GM19468 (cell line): Measurements from ENCODE around the gene SLC38A3.

ENCODE experiments used
- ATAC-seq: cut with Tn5 transposase; IDR thresholded peaks from one replicate; pipeline ENCODE4 v1.9.1; 2021; ENCODE audit warnings: mild to moderate bottlenecking, moderate library complexity, moderate number of reproducible peaks; ENCODE audit not compliant: unreplicated experiment; ENCODE audit errors: extremely low read depth

SLC38A3 gene

GRCh38 chr3:50190936-50191660 lies 14.0 kb upstream of the SLC38A3 start, which contains the start of gene GNAT1:
Gene GNAT1, plus strand, starts transcription at chr3:50191610. Its CDS starts 116 bp downstream, at chr3:50191726.
- no peak for ATAC-seq

- no peak for ATAC-seq
Observed at GRCh38 chr3:50192124-50192523, 12.9 kb upstream of the SLC38A3 start.

DNA sequence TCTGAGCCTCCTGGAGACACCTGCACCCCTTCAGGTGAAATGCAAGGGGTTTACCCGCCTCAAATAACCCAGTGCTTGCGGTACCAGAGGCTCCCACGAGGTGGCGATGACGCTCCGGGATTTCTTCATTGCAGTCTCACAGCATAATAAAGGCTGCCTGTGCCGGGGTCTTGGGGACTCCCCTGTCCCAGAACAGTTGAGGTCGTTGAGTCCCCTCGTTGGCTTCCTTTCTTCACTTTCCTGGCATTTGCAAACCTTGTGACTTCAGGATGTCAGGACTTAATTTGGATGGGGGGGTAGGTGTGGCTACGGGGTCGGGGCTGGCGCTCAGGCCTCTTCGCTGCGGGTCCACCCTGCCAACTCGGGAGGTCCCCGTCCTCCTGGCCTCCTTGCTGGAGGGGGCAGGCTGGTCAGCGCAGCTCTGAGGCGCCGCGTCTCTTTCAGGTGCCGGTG lies 12.4 kb upstream of the SLC38A3 start:
- no peak for ATAC-seq

DNA sequence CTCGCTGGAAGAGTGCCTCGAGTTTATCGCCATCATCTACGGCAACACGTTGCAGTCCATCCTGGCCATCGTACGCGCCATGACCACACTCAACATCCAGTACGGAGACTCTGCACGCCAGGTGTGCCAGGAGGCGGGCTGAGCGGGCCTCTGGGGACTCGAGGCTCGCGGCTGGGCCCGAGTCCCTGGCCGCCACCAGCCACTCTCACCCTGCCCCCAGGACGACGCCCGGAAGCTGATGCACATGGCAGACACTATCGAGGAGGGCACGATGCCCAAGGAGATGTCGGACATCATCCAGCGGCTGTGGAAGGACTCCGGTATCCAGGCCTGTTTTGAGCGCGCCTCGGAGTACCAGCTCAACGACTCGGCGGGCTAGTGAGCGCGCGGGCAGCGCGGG lies 11.8 kb upstream of the SLC38A3 start:
- no peak for ATAC-seq

- no peak for ATAC-seq
Observed at GRCh38 chr3:50193746-50194127, 11.3 kb upstream of the SLC38A3 start.

- ATAC-seq = no peak
Observed at GRCh38 chr3:50194128-50194902, 10.8 kb upstream of the SLC38A3 start.

DNA sequence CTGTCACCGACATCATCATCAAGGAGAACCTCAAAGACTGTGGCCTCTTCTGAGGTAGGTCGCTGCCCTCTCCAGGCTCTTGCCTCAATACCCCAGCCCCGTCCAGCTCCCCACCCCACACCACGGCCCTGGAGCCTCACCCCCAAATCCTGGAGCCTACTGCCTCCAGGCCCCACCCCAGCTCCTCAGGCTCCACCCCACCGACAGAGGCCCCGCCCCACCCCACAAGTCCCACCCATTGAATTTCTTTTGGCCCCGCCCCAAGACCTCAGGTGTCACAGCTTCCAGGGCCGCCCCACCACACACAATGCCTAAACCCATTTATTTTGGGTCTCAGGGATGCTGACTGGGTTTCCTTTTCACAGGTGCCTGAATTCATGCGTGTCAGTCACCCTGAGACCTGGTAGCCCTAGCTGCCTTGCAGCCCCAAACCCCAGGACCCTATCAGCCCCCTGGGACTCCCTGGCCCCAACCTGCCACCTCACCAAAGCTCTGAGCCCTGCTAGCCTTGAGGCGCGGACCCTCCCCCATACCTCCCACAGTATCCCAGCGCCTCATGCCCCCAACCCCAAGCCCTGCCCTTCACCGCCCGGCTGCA lies 10.1 kb upstream of the SLC38A3 start:
- ATAC-seq = no peak

DNA sequence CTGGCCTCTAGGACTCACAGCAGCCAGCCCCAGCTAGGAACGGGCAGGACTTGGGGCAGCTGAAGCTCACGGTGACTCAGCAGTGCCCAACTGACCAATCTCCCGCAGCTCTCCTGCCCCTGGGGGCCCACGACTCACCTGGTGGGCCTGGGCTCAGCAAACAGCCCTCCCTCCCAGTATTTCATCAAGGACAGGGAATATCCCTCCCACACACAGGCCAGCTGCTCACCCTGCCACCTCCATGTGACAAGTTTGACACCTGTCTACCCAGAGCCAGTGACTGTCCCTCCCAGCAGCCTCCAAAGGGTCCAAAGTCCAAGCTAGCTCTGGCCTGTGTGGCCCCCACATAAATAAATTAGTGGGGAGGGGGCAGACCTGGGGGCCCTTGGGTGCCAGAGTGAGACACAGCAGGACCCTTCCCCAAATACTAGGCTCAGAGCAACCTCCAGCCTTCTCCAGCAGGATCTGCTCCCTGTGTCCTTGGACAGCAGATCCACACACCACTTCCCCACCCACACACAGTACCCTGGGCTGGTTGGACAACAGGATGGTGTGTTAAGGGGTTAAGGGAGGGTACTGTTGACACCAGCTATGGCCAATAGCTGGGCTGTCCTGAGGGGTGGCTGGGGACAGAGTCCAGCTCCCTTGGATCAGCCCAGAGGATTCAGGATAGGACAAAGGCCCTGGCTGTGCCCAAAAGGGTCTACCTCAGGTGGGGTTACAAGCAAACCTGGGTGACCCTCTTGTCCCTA lies 9.4 kb upstream of the SLC38A3 start:
- ATAC-seq = no peak

- no peak for ATAC-seq
Observed at GRCh38 chr3:50196253-50196801, 8.7 kb upstream of the SLC38A3 start.

- ATAC-seq = no peak
Observed at GRCh38 chr3:50201573-50202315, 3.3 kb upstream of the SLC38A3 start.

- no peak for ATAC-seq
Observed at GRCh38 chr3:50202353-50203112, 2.5 kb upstream of the SLC38A3 start.

GRCh38 chr3:50203113-50203808 lies 1.8 kb upstream of the SLC38A3 start:
- ATAC-seq = no peak

GRCh38 chr3:50203809-50204803 lies 965 bp upstream of the SLC38A3 start:
- no peak for ATAC-seq

- ATAC-seq = no peak
Observed at GRCh38 chr3:50205413-50206276, 574 bp downstream of the SLC38A3 start.

DNA sequence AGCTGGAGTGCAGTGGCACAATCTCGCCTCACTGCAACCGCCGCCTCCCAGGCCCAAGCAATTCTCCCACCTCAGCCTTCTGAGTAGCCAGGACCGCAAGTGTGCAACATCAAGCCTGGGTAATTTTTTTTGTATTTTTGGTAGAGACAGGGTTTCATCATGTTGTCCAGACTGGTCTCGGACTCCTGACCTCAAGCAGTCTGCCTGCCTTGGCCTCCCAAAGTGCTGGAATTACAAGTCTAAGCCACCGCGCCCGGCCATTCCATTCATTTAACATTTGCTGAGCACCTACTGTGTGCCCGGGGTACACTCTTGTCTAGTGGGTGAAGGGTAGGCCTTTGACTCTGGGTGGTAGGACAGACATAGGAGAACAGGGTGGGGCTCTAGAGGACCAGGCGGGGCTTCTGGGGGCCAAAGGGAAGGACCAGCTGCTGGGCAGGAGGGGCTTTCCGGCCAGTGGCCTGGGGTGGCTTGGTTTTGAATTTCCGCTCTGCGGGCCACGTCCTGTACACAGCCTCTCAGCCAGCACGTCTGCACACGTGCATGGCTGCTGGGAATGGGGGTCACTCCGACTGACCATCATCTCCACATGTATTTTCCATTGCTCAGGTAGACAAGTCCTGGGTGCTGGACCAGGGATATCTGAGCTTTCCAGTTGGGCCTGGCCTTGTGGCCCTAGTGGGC lies 2.4 kb downstream of the SLC38A3 start:
- no peak for ATAC-seq
